Measurements from ENCODE around the gene RBM14.

- no peak for TF ChIP-seq CTCF (IDR thresholded peaks at IDR 0.05; ENCODE audit: low read length)
- no peak for TF ChIP-seq EZH2 (IDR thresholded peaks at IDR 0.05; ENCODE audit: borderline replicate concordance, low read length)
Measured at GRCh38 chr11:66626926-66627325, 10.5 kb downstream of the RBM14 start.
